ENCODE data around the gene GOLGA1.
"Not testable (repeated sequence)": the region's sequence is repeated elsewhere in the genome, so short reads cannot be mapped to it uniquely, and the experiment has no call there.

Gene GOLGA1

DNA sequence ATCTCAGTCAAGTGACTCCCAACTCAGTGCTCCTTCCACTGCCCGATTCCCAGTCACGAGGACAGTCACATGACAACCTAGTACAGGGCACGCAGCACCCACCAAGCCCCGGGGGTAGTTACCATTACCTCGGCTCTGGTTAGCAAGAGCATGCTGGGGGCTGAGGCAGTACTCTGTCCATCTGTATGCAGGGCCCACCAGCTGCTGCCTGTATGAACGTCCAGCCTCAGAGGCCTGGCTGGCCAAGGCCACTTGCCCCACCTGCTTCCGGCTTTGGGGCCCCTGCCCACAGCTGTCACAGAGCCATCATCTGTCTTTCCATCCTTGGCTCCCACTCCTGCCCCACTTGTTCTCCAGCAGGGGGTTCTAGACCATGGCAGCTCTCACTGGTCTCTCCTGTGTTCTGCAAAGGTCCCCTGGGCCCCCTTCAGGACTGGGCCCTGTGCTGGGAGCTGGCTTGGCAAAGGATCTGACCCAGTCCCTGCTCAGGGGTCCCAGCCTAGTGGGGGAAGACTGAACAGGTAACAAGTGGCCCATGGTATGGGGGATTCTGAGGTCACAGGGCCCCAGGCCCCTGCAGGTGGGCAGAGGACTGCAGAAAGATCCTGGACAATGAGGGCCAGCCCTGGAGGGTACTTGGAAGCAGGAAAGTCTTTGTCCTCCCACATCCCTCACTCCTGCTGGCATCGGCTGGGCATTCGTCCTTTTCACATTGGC lies 82.4 kb downstream of the GOLGA1 start:
- DNase-seq (ENCODE audit: low read depth), result no peak

DNA sequence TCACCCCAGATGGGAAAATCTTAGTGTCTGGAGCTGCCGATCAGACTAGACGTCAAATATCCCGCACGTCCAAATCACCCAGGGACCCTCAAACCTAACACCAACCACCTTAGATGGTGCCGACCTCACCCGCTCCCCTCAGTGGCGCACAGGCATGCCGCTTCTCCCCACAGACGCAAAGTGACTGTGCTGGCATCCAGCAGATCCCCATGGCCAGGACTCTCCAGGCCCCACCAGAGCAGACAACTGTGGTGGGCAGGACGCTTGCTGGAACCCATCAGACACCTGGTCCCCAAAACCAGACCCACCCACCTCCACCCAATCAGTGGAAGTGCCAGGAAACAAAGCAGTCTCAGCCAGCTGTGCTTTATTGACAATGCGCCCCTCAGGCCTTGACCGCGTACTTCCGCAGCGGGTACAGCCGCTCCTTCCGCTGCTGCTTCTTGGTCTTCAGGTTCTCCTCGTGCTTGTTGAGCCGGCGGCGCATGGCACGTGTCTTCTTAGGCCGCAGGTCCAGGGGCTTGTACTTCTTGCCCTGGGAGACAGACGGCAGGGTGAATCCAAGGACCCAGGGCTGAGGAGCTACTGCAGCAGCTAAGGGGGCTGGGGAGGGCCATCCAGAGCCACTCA lies 83.2 kb downstream of the GOLGA1 start:
- no peak for DNase-seq (ENCODE audit: low read depth)

DNA sequence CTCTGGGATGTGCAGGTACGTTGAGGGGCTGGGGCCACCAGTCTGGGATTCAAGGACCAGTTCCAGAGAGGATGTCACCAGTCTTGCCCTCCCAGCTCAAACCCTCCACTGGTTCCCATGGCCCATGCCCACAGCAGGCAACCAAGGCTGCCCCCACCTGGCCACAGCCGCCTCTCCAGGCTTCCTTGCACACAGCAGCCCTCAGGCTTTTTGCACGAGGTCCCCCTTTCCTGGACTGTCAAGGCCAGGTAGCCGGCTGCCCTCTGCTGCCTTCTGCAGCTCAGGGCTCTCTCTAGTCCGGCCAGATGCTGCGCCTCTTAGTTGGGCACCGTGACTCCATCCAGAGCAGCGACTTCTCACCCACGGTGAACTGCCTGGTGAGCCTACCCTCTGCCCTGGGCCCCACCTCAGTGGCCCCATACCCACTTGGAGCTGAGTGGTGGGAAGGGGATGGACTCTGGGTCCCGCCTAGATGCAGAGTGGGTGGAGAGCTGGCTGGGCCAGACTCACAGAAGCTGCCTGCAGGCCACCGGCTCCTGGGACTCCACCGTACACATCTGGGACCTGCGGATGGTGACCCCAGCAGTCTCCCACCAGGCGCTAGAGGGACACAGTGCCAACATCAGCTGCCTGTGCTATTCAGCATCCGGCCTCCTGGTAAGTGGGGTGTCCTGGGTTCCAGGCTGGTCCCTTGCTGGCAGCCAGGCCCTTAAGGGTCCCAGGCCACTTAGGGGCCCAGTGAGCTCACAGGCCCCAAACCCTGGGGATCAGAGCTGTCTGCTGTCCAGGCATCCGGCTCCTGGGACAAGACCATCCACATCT lies 84.7 kb downstream of the GOLGA1 start:
- no peak for DNase-seq (ENCODE audit: low read depth)

DNA sequence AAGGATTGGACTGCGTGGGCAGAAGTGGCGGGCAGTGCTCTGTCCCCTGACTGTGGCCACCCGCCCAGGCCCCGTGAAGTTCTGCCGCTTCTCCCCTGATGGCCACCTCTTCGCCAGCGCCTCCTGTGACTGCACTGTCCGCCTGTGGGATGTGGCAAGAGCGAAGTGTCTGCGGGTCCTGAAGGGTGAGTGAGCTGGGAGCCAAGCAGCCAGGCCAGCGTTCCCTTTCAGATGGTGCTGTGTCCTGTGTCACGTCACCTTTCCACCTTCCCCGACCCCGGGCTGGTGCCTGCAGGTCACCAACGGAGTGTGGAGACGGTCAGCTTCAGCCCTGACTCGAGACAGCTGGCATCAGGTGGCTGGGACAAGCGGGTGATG lies 85.3 kb downstream of the GOLGA1 start:
- no peak for DNase-seq (ENCODE audit: low read depth)

DNA sequence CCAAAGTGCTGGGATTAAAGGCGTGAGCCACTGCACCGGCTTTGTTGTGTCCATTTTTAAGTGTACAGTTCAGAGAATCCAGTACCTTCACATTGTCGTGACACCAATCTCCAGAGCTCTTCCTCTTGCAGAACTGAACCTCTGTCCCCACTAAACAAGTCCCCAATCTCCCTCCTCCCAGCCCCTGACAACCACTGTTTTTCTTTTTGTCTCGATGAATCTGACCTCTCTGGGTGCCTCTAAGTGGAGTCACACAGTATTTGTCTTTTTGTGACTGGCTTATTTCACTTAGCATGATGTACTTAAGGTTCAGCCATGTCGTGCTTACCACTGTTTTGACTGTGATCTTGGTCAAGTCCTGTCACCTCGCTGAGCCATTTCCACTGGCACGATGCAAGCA lies 86.1 kb downstream of the GOLGA1 start:
- DNase-seq (ENCODE audit: low read depth), result no peak

DNA sequence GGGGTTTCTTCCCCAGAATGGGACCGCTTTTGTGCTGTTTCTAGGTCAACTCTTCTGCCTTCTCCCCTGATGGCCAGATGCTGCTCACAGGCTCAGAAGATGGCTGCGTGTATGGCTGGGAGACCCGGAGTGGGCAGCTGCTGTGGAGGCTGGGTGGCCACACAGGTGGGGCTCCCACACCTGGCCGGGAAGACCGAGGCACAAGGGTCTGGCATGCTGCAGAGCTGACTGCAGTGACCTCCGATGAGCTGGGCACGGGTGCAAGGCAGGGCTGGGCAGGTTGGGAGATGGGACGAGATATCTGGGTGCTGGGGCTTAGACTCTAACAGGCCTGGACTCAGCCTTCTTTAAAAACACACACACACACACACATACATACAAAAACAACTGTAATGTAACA lies 86.7 kb downstream of the GOLGA1 start:
- no peak for DNase-seq (ENCODE audit: low read depth)

DNA sequence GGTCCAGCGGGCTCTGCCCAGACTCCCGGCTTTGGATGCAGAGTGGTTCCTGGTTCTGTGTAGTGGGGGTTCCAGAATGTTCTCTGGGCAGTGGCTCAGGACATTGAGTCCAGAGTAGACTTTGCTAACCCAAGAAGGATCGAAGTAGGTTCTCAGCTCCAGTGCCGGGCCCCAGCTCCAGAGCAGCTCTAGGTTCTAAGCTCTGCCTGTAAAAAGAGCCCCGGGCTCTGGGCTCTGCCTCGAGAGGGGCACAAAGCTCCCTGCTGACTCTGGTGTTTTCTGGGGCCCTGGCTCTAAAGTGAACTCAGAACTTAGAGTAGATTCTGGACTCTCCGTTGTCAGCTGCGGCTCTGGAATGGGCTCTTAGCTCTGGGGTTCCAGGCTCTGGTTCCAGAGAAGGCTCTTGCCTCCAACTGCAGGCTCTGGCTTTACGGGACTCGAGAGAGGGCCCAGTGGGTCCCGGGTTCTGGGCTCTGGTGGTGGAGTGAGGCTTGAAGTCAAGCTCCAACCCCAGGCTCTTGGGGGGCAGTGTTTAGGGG lies 87.2 kb downstream of the GOLGA1 start:
- no peak for DNase-seq (ENCODE audit: low read depth)

DNA sequence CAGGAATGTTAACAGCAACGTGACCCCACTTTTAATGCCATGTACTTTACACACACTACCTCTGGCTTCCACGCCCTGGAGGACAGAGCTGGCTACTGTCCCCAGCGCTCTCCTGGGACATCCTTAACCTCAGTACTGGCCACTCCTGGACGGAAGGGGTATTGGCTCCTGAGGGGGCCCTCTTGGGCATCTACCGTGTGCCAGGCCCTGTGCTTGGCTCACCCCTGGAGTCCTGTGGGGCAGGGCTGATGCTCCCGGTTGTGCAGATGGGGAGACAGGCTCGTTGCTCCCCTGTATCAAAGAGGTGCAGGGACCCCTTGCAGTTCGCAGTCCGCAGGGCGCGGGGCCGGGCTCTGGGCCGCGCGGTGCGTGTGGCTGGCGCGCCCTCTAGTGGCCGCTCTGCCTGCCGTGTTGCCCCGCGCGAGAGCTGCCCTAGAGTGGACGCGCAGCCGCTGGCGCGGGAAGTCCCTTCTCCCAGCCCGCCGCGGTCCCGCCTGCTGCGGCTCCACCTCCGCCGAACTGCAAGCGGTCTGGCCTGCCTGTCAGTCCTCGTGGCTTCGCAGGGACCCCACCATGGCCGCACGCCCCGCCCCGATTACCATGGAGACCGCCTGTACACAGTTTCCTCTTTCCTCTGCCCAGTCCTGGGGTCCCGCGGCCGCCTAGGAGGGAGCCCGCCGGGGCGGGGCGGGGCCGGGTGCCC lies 87.9 kb downstream of the GOLGA1 start, which contains the start of gene WDR38:
WDR38 (plus strand) TSS at position 632 of the 703 bp plus-strand sequence. CDS start 72 bp downstream, outside the sequence.
- DNase-seq (ENCODE audit: low read depth), result no peak

DNA sequence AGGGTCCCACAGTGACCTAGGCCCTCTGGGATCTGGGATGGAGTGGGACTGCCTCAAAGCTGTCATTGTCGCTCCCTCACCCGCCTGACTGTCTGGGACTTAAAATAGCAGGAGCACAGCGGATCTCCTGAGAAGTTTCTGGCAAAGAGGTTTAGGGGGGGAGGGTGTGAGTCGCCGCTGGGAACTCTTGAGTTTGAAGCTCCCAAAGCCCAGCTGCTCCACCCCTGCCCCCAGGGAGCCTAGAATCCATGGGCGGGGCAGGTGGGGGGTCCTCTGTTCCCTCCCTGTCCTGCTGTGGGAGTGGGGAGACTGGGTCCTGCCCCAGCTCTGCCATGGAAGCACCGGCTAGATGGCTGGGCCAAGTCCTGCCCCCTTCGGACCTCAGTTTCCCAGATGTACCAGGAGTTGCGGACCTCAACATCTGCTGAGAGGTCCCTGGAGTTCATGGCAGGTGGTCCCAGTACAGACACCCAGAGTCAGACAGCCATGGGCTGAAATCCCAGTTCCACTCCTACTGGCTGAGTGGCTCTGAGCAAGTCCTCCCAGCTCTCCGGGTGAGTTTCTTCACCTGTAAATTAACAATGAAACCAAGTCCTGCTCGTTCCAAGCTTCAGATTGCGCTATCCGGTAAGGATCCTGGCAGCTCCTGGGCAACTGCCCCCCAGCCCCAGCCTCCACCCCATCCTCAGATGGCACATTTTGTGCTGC lies 88.6 kb downstream of the GOLGA1 start:
- DNase-seq (ENCODE audit: low read depth), result no peak

DNA sequence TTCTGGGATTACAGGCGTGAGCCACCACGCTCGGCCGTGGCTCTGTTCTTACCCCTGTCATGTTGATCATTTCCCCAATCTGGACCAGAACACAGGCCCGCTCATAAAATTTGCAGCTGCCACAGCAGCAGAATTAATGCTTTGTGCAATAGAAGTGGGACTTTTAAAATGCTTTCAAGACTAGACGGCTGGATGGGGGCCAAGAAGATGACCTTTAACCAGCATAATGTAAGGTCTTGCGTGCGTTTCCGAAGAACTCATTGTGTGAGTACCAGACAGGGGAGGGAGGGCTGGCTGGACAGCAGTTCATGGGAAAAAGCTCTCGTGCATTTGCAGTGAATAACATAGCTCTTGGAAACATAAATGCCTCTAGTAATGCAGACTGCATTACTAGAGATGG lies 91.1 kb downstream of the GOLGA1 start:
- no peak for DNase-seq (ENCODE audit: low read depth)

DNA sequence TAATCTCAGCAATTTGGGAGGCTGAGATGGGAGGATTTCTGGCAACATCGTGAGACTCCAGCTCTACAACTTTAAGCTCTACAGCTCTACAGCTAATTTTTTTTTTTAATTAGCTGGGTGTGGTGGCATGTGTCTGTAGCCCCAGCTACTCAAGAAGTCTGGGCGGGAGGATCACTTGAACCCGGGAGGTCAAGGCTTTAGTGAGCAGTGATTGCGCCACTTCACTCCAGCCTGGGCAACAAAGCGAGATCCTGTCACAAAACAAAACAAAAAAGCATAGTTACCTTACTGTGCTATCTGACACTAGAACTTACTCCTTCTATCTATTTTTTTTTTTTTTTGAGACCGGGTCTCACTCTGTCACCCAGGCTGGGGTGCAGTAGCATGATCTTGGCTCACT lies 93.9 kb downstream of the GOLGA1 start:
- DNase-seq (ENCODE audit: low read depth), result no peak

DNA sequence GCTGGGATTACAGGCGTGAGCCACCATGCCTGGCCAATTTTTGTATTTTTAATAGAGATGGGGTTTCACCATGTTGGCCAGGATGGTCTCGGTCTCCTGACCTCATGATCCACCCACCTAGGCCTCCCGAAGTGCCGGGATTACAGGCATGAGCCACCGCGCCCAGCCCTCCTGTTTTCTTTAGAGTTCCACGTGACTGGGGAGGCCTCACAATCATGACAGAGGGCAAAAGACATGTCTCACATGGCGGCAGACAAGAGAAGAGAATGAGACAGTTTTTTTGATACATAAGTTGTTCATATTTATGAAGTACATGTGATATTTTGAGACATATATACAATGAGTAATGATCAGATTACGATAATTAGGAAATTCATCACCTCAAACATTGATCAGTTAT lies 94.4 kb downstream of the GOLGA1 start:
- not testable (repeated sequence) for DNase-seq (ENCODE audit: low read depth)

DNA sequence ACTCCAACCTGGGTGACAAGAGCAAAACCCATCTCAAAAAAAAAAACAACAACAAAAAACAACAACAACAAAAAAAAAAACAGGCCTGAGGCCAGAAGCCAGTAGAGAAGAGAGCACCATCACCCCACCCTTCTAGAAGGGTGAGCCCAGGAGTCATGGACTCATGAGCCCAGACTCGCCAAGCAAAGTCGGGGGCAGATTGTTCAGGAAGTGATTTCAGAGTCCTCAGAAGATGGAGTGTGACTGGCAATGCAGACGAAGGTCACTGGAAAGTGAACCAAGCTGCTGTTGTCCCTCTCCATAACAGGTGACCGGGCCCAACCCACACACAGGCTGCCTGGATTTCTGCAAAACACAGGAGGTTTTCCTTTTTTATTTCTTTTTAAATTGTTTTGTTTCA lies 96.6 kb downstream of the GOLGA1 start:
- DNase-seq (ENCODE audit: low read depth), result no peak

DNA sequence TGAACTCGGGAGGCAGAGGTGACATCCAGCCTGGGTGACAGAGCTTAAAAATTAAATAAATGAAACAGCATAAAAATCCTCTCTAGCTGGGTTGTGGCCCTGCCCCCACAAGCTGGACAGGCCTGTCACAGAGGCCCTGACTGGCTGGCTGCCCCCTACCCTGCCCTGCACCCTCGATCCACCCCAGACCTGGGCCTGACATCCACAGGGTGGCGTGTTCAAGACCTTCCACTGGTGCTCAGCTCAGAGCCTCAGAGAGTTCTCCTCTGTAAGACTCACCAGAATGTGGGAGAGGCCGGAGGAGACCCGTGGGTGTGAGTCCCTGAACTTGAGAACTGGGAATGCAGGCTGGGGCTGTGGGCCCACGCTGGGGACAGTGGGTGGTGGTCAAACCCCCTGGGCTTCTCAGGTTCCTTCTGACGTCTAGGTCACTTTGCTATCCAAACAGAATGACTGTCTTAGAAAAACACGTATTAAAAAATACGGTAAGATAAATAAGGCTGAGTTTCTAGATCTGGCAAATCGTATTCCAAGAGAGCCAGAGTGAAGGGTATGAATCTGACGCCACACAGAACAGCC lies 97.3 kb downstream of the GOLGA1 start:
- no peak for DNase-seq (ENCODE audit: low read depth)

DNA sequence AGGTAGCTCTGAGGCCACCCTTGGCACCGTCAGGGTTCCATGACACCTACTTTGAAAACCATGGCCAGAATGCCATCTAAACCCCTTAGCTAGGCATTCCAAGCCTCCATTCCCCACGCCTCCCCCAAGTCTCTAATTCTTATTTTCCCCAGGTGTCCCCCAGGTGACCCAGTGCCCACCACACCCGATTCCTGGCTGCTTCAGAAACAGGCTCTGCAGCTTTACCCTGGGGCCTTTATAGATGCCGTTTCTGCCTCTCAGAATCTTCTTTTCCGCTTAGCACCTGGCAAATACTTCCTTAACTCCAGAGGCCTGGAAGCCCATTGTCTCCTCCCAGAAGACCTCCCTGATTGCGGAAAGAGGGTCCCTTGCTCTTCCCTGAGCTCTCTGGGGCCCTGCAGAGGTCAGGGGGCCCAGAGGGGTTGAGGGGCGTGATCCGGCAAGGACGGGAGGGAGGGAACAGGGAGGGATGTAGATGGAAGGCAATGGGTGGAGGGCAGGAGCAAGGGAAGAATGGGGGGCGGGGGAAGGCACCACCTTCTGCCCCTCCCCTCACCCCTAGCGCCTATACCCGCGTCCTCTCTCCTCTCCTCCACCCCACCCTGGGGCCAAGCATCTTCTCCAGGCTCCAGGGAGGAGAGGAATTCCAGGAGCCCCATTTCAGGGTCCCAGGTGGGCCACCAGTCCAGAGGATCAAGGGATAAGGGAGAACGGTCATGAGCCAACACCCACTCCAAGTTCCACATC lies 99.6 kb downstream of the GOLGA1 start:
- no peak for DNase-seq (ENCODE audit: low read depth)

DNA sequence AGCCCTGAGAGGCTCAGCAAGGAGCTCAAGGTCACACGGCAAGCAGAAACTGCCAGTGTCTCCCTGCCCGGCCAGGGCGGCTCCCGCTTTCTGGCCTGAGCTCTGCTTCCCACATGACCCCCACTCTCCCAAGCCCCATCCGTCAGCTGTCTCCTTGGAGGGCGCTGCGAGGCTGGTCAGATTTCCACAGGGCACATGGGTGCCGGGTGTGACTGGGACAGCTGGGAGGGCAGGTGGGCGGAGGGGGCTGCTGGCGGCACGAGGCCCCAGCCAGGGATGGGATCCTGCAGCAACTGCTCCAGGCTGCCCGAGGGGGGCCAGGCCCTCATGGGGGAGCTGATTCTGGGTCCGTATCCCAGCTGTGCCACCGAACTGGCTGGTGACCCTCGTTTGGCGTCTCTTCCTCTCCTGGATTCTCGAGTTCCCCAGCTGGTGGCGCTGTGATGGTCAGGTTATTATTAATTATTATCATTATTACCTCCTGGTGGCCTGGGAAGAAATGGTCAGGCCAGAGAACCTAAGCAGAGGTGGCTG lies 100.5 kb downstream of the GOLGA1 start:
- DNase-seq (ENCODE audit: low read depth), result no peak

DNA sequence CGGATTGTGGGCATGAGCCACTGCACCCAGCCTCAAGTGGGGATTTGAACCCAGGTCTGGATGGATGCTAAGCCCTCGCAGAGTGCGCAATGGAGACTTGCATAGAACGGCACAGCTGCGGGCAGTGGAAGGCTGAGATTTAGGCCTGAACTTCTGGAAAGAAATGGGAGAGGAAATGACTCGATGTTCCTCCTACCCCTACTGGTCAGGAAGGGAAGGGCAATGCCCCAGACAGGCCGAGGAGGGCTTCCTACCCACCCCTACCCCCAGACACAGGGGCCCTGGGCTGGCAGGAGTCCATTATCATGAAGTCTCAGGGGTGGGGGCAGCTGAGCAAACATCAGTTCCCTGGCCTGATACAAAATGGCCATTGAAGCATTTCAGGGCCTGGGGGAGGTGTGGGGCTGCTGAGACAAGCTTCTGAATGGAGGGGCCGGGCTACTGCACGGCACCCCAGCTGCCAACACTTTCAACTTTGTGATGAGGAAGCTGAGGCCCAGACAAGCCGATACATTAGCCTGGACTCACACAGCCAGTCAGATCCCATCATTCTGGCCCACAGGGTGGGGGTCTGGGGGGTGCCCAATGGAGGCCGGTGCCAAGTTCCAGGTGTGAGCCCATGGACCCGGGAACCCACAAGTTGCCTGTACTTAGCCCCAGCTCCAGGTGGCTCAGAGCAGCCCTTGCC lies 101.1 kb downstream of the GOLGA1 start:
- DNase-seq (ENCODE audit: low read depth), result no peak

DNA sequence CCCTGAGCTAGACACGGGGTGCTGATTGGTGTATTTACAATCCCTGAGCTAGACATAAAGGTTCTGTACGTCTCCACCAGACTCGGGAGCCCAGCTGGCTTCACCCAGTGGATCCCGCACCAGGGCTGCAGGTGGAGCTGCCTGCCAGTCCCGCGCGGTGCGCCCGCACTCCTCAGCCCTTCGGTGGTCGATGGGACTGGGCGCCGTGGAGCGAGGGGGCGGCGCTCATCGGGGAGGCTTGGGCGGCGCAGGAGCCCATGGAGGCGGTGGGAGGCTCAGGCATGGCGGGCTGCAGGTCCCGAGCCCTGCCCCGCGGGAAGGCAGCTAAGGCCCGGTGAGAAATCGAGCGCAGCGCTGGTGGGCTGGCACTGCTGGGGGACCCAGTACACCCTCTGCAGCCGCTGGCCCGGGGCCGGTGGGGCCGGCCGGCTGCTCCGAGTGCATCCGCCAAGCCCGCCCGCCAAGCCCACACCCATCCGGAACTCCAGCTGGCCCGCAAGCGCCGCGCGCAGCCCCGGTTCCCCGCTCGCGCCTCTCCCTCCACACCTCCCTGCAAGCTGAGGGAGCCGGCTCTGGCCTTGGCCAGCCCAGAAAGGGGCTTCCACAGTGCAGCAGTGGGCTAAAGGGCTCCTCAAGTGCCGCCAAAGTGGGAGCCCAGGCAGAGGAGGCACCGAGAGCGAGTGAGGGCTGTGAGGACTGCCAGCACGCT lies 102.2 kb downstream of the GOLGA1 start:
- not testable (repeated sequence) for DNase-seq (ENCODE audit: low read depth)

DNA sequence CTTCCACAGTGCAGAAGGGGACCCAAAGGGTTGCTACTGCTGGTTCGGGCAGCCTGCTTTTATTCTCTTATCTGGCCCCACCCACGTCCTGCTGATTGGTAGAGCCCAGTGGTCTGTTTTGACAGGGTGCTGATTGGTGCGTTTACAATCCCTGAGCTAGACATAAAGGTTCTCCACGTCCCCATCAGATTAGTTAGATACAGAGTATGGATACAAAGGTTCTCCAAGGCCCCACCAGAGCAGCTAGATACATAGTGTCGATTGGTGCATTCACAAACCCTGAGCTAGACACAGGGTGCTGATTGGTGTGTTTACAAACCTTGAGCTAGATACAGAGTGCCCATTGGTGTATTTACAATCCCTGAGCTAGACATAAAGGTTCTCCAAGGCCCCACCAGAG lies 102.8 kb downstream of the GOLGA1 start:
- not testable (repeated sequence) for DNase-seq (ENCODE audit: low read depth)

Data from GM04503 (cell line).